Aorta (tissue), 5 donors: Measurements from ENCODE around the gene DMC1. TPM values are rescaled to one million over a fixed set of nuclear protein-coding genes. Genes with fewer than 3 reads are reported as not detected.
"Not testable (repeated sequence)": the region's sequence is repeated elsewhere in the genome, so short reads cannot be mapped to it uniquely, and the experiment has no call there.

ENCODE experiments used
- ATAC-seq: fragments of 200-7000 bp; cut with Tn5 transposase; one replicate; pipeline ENCODE4 v1.9.1; 2022; ENCODE audit warnings: moderate library complexity; ENCODE audit not compliant: low FRiP score
- DNase-seq, 2 donors: peaks; one replicate each; pipeline ENCODE4 v3.0.0-alpha.2; 2020
- H3K27ac ChIP-seq, 2 donors: one replicate each; pipeline ENCODE4 v1.5.1; 2013; ENCODE audit warnings: low read length in 2 of 2, mild to moderate bottlenecking in 2 of 2, moderate library complexity in 2 of 2, control low read depth in 1 of 2, inconsistent platforms in 1 of 2, low read depth in 1 of 2
- H3K27me3 ChIP-seq, 2 donors: one replicate each; pipeline ENCODE4 v1.6.1; 2013; ENCODE audit warnings: control low read depth in 1 of 2, low read length in 1 of 2, mild to moderate bottlenecking in 1 of 2, moderate library complexity in 1 of 2; ENCODE audit not compliant: insufficient read depth in 2 of 2, control insufficient read depth in 1 of 2
- H3K36me3 ChIP-seq, 2 donors: one replicate each; pipeline ENCODE4 v1.6.1; 2013; ENCODE audit warnings: control low read depth in 1 of 2, low read length in 1 of 2, mild to moderate bottlenecking in 1 of 2; ENCODE audit not compliant: insufficient read depth in 2 of 2, control insufficient read depth in 1 of 2
- H3K4me1 ChIP-seq, 2 donors: one replicate each; pipeline ENCODE4 v1.6.1; 2013; ENCODE audit warnings: low read length in 2 of 2, control low read depth in 1 of 2, mild to moderate bottlenecking in 1 of 2, moderate library complexity in 1 of 2; ENCODE audit not compliant: insufficient read depth in 2 of 2, control insufficient read depth in 1 of 2
- H3K4me3 ChIP-seq, 2 donors: one replicate each; pipeline ENCODE4 v1.5.1; 2013; ENCODE audit warnings: low read length in 2 of 2, control low read depth in 1 of 2, mild to moderate bottlenecking in 1 of 2
- H3K9me3 ChIP-seq: one replicate; pipeline ENCODE4 v1.6.1; 2013; ENCODE audit warnings: mild to moderate bottlenecking, low read length; ENCODE audit not compliant: control insufficient read depth
- WGBS, 2 donors: extraction: QIAGEN DNeasy Blood & Tissue Kit; methylation state at CpG; one replicate each; pipeline ENCODE4 v1.1.7; 2013; 5-methylcytosine and 5-hydroxymethylcytosine counted together
- intact Hi-C, 2 donors: fragments of 100-400 bp; cut with DNase I; formaldehyde crosslinking; loops; one replicate each; pipeline versions ENCODE4 v1.14.2 to v1.15.0; 2022
- polyA plus RNA-seq, 2 donors: library from polyadenylated mRNA; stranded (reverse); fragments of 200-250 nt; gene quantifications; one replicate each; pipeline ENCODE4 v1.2.3, GENCODE V29; 2013
- total RNA-seq, 2 donors: library from RNA; stranded (reverse); fragmentation: NEBNext Ultra II Directional; extraction: Animal tissue kit (Norgen Biotek cat#: 25700); gene quantifications; one replicate each; pipeline ENCODE4 v1.2.1, GENCODE V29; 2021
- donor health status: healthy with polysubstance abuse.
- donor health status: Bipolar disorder and iron deficiency.
- donor health status: DM: no; HTN: no; CAD: no.
- donor health status: DM: no; HTN: no; CAD: no.
- donor health status: DM: yes; HTN: yes; CAD: no.

The DMC1 gene
- total and polyA plus RNA-seq, 4 donors = 0.84 to 2.5 (median 1.5) TPM

DNA sequence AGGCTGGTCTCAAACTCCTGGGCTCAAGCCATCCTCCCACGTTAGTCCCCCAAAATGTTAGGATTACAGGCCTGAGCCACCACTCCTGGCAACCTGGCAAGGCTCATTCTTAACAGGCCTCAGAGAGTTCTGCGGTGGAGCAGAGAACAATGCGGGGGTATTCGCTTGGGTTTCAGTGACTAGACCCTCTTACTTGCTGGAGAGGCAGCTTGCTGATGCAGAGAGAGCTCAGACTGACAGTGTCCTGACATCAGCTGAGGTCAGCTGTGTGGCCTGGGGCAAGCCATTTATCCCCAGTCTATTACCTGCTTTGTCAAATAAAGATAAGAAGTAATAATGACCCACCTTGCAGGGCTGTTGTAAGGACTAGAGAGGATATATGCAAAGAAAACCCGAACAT is 40.3 kb upstream of the DMC1 start:
- Histone ChIP-seq H3K27ac (no peak overlapping the region), H3K4me3 (no peak overlapping the region), H3K27me3 (no peaks in the 10 kb centered on the region), H3K4me1 (no peaks in the 10 kb centered on the region), H3K36me3 (no peaks in the 10 kb centered on the region), H3K9me3 (no peaks in the 10 kb centered on the region)
- intact Hi-C loops = no loop called here
- no peak for ATAC-seq
- DNase-seq = no peak
- 91 to 94% methylated on average over 5 of the region's 5 CpGs for WGBS, 2 donors

- Histone ChIP-seq H3K4me3 (no peak overlapping the region), H3K9me3 (no peaks in the 10 kb centered on the region), H3K4me1 (no peaks in the 10 kb centered on the region), H3K27me3 (no peaks in the 10 kb centered on the region), H3K27ac (no peak overlapping the region), H3K36me3 (no peaks in the 10 kb centered on the region)
- no peak for DNase-seq
- ATAC-seq = no peak
- 78% methylated on average over 13 of the region's 13 CpGs for WGBS, 2 donors
- intact Hi-C loops = no loop called here
Measured at GRCh38 chr22:38608992-38609750, 39.2 kb upstream of the DMC1 start.

DNA sequence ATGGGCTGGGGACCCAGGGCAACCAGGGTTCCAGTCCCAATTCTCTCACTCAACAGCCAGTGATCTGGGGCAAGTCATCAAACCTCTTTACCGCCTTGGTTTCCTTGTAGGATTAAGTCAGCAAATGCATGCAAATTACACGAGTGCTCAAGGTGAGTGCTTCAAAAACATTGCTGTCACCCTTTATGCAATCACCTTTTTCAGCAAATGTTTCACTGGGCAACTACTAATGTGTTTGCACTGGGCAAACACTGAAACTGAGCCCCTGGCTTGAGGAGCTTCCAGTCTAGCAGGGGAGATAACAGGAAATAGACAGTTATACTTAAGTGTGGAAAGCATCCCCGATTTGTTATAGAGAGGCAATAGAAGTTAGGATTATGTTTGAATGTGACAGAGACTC is 37.7 kb upstream of the DMC1 start:
- 94 to 96% methylated on average over 3 of the region's 3 CpGs for WGBS, 2 donors
- intact Hi-C loops = no loop called here
- ATAC-seq (no peak), DNase-seq (no peak)
- no peaks in the 10 kb centered on the region for H3K9me3 ChIP-seq
- H3K36me3 ChIP-seq = no peaks in the 10 kb centered on the region
- H3K4me3 ChIP-seq = no peak overlapping the region
- no peak overlapping the region for H3K27ac ChIP-seq
- no peaks in the 10 kb centered on the region for H3K27me3 ChIP-seq
- no peaks in the 10 kb centered on the region for H3K4me1 ChIP-seq

GRCh38 chr22:38602166-38602565 is 32.2 kb upstream of the DMC1 start:
- no peak for ATAC-seq
- H3K9me3 ChIP-seq = no peaks in the 10 kb centered on the region
- H3K36me3 ChIP-seq = no peaks in the 10 kb centered on the region
- WGBS, 2 donors = 81 to 84% methylated on average over 1 of the region's 1 CpG
- intact Hi-C loops = no loop called here
- no peak overlapping the region for H3K27ac ChIP-seq
- DNase-seq = no peak
- no peak overlapping the region for H3K4me3 ChIP-seq
- no peaks in the 10 kb centered on the region for H3K27me3 ChIP-seq
- H3K4me1 ChIP-seq = no peaks in the 10 kb centered on the region

GRCh38 chr22:38601221-38601764 is 31.3 kb upstream of the DMC1 start:
- Histone ChIP-seq H3K27me3 (no peaks in the 10 kb centered on the region), H3K4me1 (no peaks in the 10 kb centered on the region), H3K9me3 (no peaks in the 10 kb centered on the region), H3K36me3 (no peaks in the 10 kb centered on the region), H3K4me3 (no peak overlapping the region), H3K27ac (no peak overlapping the region)
- 38 to 82% methylated on average over 2 of the region's 2 CpGs for WGBS, 2 donors
- ATAC-seq (no peak), DNase-seq (no peak)
- intact Hi-C loops = no loop called here

DNA sequence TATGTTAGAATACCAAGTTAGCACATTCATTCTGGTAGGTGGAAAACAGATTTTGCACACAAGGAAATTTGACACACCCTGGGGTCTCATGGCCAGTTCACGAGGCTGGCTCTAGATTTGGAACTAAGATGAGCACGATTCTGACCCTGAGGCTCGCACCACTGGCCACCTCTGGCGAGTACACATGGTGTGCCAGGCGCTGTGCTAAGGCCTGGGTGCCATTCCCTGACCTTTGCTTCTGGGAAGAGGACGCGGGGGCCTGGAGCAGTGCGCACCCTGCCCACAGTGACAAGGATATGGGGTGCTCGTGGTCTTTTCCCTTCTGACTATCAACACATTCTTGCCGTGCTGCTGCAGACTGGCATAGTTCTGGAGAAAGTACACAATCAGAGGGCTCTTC is 29.5 kb upstream of the DMC1 start:
- H3K36me3 ChIP-seq = no peaks in the 10 kb centered on the region

DNA sequence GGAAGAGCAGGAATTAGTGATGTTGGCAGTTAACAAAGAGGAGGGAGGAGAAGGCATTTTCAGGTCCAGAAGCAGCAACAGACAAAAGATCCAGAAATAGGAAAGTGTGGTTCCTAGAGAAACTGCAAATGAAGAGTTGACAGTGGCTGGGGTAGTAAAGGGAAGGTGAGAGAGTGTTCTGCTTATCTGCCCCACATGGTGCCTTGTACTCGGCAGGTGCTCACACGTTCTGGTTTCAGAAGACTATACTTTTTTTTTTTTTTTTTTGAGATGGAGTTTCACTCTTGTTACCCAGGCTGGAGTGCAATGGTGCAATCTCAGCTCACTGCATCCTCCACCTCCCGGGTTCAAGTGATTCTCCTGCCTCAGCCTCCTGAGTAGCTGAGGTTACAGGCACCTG is 12.9 kb upstream of the DMC1 start:
- DNase-seq, H3K9me3 ChIP-seq, H3K27ac ChIP-seq, H3K4me1 ChIP-seq, H3K4me3 ChIP-seq, intact Hi-C loops, ATAC-seq, H3K36me3 ChIP-seq, H3K27me3 ChIP-seq: not testable (repeated sequence)
- WGBS, 2 donors = 77 to 79% methylated on average over 3 of the region's 3 CpGs

More for the DNA sequence above, 29.5 kb upstream of the DMC1 start:
- 92 to 93% methylated on average over 10 of the region's 10 CpGs for WGBS, 2 donors
- Histone ChIP-seq H3K9me3 (no peaks in the 10 kb centered on the region), H3K4me1 (no peaks in the 10 kb centered on the region), H3K27me3 (no peaks in the 10 kb centered on the region), H3K27ac (no peak overlapping the region), H3K4me3 (no peak overlapping the region)
- no peak for DNase-seq
- intact Hi-C loops = no loop called here
- ATAC-seq = no peak

DNA sequence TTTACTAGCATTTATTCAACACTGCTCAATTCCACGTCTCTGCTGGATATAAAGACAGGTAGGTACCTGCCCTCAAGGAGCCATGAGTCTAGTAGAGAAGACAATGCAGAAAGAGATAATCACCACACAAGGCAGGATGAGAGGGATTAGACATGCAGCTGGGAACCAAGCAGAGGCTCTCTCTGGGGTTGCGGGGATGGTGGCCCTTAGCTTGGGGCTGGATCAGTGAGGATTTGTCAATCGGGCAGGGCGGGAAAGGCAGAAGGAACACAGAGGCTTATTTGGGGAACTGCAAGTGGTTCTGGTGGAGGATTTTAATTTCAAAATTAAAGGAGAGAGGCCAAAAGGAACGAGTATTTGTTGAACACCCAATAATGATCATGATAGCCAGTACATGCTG is 8.5 kb upstream of the DMC1 start:
- WGBS, 2 donors = 69 to 86% methylated on average over 5 of the region's 5 CpGs
- no peaks in the 10 kb centered on the region for H3K27me3 ChIP-seq
- no peaks in the 10 kb centered on the region for H3K9me3 ChIP-seq
- no peaks in the 10 kb centered on the region for H3K4me1 ChIP-seq
- ATAC-seq (no peak), DNase-seq (no peak)
- H3K27ac ChIP-seq = no peak overlapping the region
- intact Hi-C loops = no loop called here
- no peaks in the 10 kb centered on the region for H3K36me3 ChIP-seq
- H3K4me3 ChIP-seq = no peak overlapping the region

DNA sequence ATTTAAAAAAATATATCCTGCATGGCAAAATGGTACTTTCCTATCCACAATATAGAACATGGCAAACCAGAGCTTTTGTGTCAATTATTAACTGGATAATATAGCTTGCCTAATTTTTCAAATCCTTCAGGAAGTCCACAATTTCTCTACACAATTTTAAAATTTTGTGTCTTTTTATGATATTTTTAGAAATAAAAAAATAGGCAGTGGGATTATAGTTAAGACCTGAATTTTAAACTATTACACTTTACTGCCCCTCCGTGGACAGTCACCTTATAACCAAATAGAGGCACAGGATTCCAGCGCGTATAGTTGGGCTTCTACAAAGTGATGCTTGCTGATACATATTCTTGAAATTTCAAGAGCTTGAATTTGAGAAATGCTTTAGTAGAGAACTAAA is 2.1 kb upstream of the DMC1 start:
- intact Hi-C loops = loop anchor here in 1 of 2 donors (5.0 kb wide), 1 partner anchor 160 kb away; no protein-coding TSS in a partner anchor
- whole genome bisulfite sequencing, 2 donors = 0 to 1% methylated on average over 3 of the region's 3 CpGs
- H3K27ac ChIP-seq = no peak overlapping the region
- no peak overlapping the region for H3K4me3 ChIP-seq
- H3K36me3 ChIP-seq = no peaks in the 10 kb centered on the region
- no peaks in the 10 kb centered on the region for H3K27me3 ChIP-seq
- H3K9me3 ChIP-seq = no peaks in the 10 kb centered on the region
- H3K4me1 ChIP-seq = no peaks in the 10 kb centered on the region
- DNase-seq (no peak), ATAC-seq (no peak)
